ENCODE results near the gene HIBADH. TPM values are rescaled to one million over a fixed set of nuclear protein-coding genes. Genes with fewer than 3 reads are reported as not detected.

HIBADH gene
- total and polyA plus RNA-seq, 9 of the 15 experiments (the other 6 are each of a cell fraction or from before 2014, with no cell fraction given): 10.7 to 67.8 (median 36.9) TPM

DNA sequence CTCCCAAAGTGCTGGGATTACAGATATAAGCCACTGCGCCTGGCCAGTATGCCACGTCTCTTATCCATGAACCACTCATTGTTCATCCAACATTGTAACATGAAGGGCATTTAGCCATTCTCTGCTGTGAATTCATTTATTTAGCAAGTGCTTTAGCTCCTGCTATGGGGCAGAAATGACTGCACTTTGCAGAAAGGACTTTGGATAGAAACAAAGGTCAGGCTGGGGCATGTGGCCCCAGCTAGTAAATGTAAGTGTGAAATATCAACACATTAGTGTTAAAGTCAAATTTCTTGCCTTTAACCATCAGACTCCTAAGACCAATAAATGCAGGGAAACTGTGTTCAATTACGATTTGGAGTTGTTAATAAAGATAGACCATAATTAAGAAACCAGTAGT, 49.5 kb upstream of the HIBADH start:
- BruUV-seq (replicated peaks): no TSS peak
- Histone ChIP-seq H3K9me3 (replicated peaks; ENCODE audit: control insufficient read depth, insufficient read depth, low read depth, low read length) (no peaks in the 10 kb centered on the region), H3K4me1 (replicated peaks in 1 of 2; ENCODE audit: control insufficient read depth in 2 of 2, insufficient read depth in 2 of 2, low read length in 2 of 2) (no peaks in the 10 kb centered on the region), H3K79me2 (ENCODE audit: control insufficient read depth, insufficient read depth, low read length) (no peaks in the 10 kb centered on the region), H4K20me1 (replicated peaks; ENCODE audit: control insufficient read depth, insufficient read depth, low read length) (no peaks in the 10 kb centered on the region), H3K27ac (ENCODE audit: extremely low read depth, low read depth, low read length) (no peak overlapping the region), H3K27me3 (ENCODE audit: control insufficient read depth in 2 of 2, insufficient read depth in 2 of 2, low read length in 2 of 2) (no peaks in the 10 kb centered on the region; a peak in 1 of 5 replicates), H3K4me2 (ENCODE audit: insufficient read depth, low read length) (no peak overlapping the region), H3K9ac (ENCODE audit: insufficient read depth in 1 of 2, low read depth in 2 of 2, low read length in 2 of 2) (no peak overlapping the region), H3K4me3 (no peak overlapping the region), H3K36me3 (ENCODE audit: control insufficient read depth, insufficient read depth, low read length) (no peaks in the 10 kb centered on the region), H3K9me1 (ENCODE audit: control insufficient read depth, insufficient read depth, low read length) (no peaks in the 10 kb centered on the region), H2AFZ (ENCODE audit: low read depth, low read length) (no peak overlapping the region)
- DNase-seq (ENCODE audit: extremely low read depth in 1 of 4, low spot score in 3 of 4): no peak
- no peak for FAIRE-seq
- TF ChIP-seq, protein P1, sequence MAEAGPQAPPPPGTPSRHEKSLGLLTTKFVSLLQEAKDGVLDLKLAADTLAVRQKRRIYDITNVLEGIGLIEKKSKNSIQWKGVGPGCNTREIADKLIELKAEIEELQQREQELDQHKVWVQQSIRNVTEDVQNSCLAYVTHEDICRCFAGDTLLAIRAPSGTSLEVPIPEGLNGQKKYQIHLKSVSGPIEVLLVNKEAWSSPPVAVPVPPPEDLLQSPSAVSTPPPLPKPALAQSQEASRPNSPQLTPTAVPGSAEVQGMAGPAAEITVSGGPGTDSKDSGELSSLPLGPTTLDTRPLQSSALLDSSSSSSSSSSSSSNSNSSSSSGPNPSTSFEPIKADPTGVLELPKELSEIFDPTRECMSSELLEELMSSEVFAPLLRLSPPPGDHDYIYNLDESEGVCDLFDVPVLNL (CRISPR knock-in tag; IDR thresholded peaks at IDR 0.05; ENCODE audit: low read depth): no peak
- no peak for TF ChIP-seq HSF4 (CRISPR knock-in tag; IDR thresholded peaks at IDR 0.05; ENCODE audit: borderline replicate concordance)
- TF ChIP-seq, protein P2, sequence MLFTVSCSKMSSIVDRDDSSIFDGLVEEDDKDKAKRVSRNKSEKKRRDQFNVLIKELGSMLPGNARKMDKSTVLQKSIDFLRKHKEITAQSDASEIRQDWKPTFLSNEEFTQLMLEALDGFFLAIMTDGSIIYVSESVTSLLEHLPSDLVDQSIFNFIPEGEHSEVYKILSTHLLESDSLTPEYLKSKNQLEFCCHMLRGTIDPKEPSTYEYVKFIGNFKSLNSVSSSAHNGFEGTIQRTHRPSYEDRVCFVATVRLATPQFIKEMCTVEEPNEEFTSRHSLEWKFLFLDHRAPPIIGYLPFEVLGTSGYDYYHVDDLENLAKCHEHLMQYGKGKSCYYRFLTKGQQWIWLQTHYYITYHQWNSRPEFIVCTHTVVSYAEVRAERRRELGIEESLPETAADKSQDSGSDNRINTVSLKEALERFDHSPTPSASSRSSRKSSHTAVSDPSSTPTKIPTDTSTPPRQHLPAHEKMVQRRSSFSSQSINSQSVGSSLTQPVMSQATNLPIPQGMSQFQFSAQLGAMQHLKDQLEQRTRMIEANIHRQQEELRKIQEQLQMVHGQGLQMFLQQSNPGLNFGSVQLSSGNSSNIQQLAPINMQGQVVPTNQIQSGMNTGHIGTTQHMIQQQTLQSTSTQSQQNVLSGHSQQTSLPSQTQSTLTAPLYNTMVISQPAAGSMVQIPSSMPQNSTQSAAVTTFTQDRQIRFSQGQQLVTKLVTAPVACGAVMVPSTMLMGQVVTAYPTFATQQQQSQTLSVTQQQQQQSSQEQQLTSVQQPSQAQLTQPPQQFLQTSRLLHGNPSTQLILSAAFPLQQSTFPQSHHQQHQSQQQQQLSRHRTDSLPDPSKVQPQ (CRISPR knock-in tag; IDR thresholded peaks at IDR 0.05; ENCODE audit: borderline replicate concordance): no peak
- no peak for TF ChIP-seq CAMTA2 (CRISPR knock-in tag; conservative IDR thresholded peaks at IDR 0.05)
- no peak for TF ChIP-seq EP400 (IDR thresholded peaks at IDR 0.05)
- TF ChIP-seq KDM4B (IDR thresholded peaks at IDR 0.05; ENCODE audit: borderline replicate concordance in 2 of 2, low read depth in 1 of 2): no peak
- no peak for TF ChIP-seq THRAP3 (IDR thresholded peaks at IDR 0.05; ENCODE audit: borderline replicate concordance)
- TF ChIP-seq ZNF717 (CRISPR knock-in tag; IDR thresholded peaks at IDR 0.05): no peak
- TF ChIP-seq GTF2F1 (IDR thresholded peaks at IDR 0.05; ENCODE audit: low read depth, low read length): no peak
- TF ChIP-seq, protein P3, sequence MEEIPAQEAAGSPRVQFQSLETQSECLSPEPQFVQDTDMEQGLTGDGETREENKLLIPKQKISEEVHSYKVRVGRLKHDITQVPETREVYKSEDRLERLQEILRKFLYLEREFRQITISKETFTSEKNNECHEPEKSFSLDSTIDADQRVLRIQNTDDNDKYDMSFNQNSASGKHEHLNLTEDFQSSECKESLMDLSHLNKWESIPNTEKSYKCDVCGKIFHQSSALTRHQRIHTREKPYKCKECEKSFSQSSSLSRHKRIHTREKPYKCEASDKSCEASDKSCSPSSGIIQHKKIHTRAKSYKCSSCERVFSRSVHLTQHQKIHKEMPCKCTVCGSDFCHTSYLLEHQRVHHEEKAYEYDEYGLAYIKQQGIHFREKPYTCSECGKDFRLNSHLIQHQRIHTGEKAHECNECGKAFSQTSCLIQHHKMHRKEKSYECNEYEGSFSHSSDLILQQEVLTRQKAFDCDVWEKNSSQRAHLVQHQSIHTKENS (CRISPR knock-in tag; IDR thresholded peaks at IDR 0.05): no peak
- no peak for TF ChIP-seq ZNF41 (CRISPR knock-in tag; conservative IDR thresholded peaks at IDR 0.05)
- TF ChIP-seq NEUROD1 (IDR thresholded peaks at IDR 0.05; ENCODE audit: borderline replicate concordance, low read depth, low read length, partially characterized antibody): no peak
- TF ChIP-seq HIVEP1 (CRISPR knock-in tag; IDR thresholded peaks at IDR 0.05): no peak
- TF ChIP-seq ZNF586 (CRISPR knock-in tag; conservative IDR thresholded peaks at IDR 0.05): no peak
- TF ChIP-seq FOXJ3 (CRISPR knock-in tag; IDR thresholded peaks at IDR 0.05): no peak
- no peak for TF ChIP-seq RBM39 (optimal IDR thresholded peaks at IDR 0.05; ENCODE audit: low read depth, low read length)
- no peak for TF ChIP-seq ZNF263 (CRISPR knock-in tag; IDR thresholded peaks at IDR 0.05; ENCODE audit: borderline replicate concordance)
- no peak for TF ChIP-seq ZNF12 (CRISPR knock-in tag; IDR thresholded peaks at IDR 0.05)
- TF ChIP-seq ETV5 (CRISPR knock-in tag; IDR thresholded peaks at IDR 0.05; ENCODE audit: low read depth): no peak
- no peak for TF ChIP-seq ELF1 (tag; IDR thresholded peaks at IDR 0.05)
- intact Hi-C loops (cut with micrococcal nuclease) (no loop called here), in situ Hi-C loops (cut with MboI) (no loop called here)
- POLR2A ChIA-PET: no interaction called here
- no peak for ATAC-seq
- WGBS (ENCODE audit: insufficient coverage, low coverage, missing lambda C conversion rate): 61% methylated on average over 3 of the region's 3 CpGs
- CTCF ChIA-PET (ENCODE audit: low intra/inter-chr PET ratio): no interaction called here
